ENCODE data around the gene MIA.

The MIA gene

DNA sequence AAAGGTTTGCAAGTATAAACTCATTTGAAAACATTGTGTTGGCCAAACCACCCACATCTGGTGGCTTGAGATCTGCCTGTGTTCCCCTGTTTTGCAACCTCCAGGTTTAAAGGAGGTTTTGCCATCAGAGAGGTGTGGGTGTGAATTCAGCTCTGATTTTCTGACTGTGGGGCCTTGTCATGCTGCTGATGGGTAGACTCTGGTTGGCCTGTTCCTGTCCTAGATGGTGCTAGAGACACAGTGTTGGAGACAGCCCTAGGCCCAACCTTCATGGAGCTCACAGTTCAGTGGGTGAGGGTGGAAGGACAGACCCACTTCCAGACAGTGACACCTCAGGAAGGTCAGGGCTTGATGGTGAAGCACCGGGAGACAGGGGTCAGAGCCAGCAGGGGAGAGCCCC lies 10.2 kb downstream of the MIA start:
- TF ChIP-seq ZNF384 (IDR thresholded peaks at IDR 0.05) = no peak
- no peak for TF ChIP-seq BHLHE40 (IDR thresholded peaks at IDR 0.05; ENCODE audit: borderline replicate concordance)
- TF ChIP-seq ARNT (IDR thresholded peaks at IDR 0.05) = no peak
- TF ChIP-seq FOXA1 (IDR thresholded peaks at IDR 0.05) = no peak
- TF ChIP-seq, protein P1, sequence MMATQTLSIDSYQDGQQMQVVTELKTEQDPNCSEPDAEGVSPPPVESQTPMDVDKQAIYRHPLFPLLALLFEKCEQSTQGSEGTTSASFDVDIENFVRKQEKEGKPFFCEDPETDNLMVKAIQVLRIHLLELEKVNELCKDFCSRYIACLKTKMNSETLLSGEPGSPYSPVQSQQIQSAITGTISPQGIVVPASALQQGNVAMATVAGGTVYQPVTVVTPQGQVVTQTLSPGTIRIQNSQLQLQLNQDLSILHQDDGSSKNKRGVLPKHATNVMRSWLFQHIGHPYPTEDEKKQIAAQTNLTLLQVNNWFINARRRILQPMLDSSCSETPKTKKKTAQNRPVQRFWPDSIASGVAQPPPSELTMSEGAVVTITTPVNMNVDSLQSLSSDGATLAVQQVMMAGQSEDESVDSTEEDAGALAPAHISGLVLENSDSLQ (IDR thresholded peaks at IDR 0.05) = no peak
- no peak for TF ChIP-seq ELF4 (IDR thresholded peaks at IDR 0.05)
- TF ChIP-seq FOXK2 (IDR thresholded peaks at IDR 0.05) = no peak
- TF ChIP-seq L3MBTL2 (conservative IDR thresholded peaks at IDR 0.05) = no peak
- TF ChIP-seq TARDBP (IDR thresholded peaks at IDR 0.05) = no peak
- TF ChIP-seq LEF1 (IDR thresholded peaks at IDR 0.05; ENCODE audit: borderline replicate concordance) = no peak
- no peak for TF ChIP-seq NFRKB (IDR thresholded peaks at IDR 0.05)
- no peak for TF ChIP-seq HDGF (IDR thresholded peaks at IDR 0.05; ENCODE audit: borderline replicate concordance)
- TF ChIP-seq SUZ12 (IDR thresholded peaks at IDR 0.05) = no peak
- no peak for TF ChIP-seq CTBP1 (IDR thresholded peaks at IDR 0.05; ENCODE audit: borderline replicate concordance)
- no peak for TF ChIP-seq SP1 (IDR thresholded peaks at IDR 0.05)
- TF ChIP-seq FOXM1 (IDR thresholded peaks at IDR 0.05; ENCODE audit: borderline replicate concordance) = no peak
- ChIA-PET POLR2A (no interaction called here), CTCF (no interaction called here)
- DNase-seq (ENCODE audit: extremely low spot score) = no peak

DNA sequence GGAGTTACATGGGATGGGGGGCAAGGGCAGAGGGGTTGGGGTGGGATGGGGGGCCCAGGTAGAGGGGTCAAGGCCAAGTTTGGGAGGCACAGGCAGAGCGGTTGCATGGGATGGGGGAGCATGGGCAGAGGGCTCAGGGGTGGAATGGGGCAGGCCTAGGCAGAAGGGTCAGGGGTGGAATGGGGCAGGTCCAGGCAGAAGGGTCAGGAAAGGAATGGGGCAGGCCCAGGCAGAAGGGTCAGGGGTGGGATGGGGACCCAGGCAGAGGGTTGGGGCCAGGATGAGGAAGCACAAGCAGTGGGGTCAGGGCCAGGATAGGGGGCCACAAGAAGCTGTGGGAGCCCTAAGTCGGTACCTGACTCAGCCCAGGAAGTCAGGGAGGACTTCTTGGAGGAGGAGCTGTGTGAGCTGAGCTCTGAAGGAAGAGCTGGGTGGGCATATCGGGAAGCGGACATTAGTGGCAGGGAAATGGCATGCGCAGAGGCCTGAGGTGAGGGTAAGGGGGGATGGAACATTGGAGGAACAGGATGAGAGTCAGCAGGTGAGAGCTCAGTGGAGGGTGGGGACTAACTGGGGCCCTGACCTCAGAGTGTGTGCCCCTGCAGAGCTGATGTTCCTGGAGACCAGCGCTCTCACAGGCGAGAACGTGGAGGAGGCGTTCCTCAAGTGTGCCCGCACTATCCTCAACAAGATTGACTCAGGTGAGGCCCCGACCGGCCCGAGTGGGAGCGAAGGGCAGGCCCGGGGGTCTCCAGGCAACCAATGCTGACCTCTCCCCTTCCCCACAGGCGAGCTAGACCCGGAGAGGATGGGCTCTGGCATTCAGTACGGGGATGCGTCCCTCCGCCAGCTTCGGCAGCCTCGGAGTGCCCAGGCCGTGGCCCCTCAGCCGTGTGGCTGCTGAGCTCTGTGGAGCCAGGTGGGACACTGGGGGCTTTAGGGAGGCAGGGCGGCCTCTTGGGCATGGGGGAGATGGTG lies 11.0 kb downstream of the MIA start:
- DNase-seq (ENCODE audit: extremely low spot score) = no peak
- ChIA-PET POLR2A (interaction anchor here (1.2 kb wide), 1 partner anchor 8 kb away, joined by 5 read pairs; the partner anchor contains the start of gene RAB4B), CTCF (no interaction called here)
- TF ChIP-seq SUZ12 (IDR thresholded peaks at IDR 0.05) (no peak), CTBP1 (IDR thresholded peaks at IDR 0.05; ENCODE audit: borderline replicate concordance) (no peak), HDGF (IDR thresholded peaks at IDR 0.05; ENCODE audit: borderline replicate concordance) (no peak), BHLHE40 (IDR thresholded peaks at IDR 0.05; ENCODE audit: borderline replicate concordance) (no peak), SP1 (IDR thresholded peaks at IDR 0.05) (no peak), L3MBTL2 (conservative IDR thresholded peaks at IDR 0.05) (no peak), ELF4 (IDR thresholded peaks at IDR 0.05) (no peak), TARDBP (IDR thresholded peaks at IDR 0.05) (no peak), ARNT (IDR thresholded peaks at IDR 0.05) (no peak), FOXA1 (IDR thresholded peaks at IDR 0.05) (no peak), LEF1 (IDR thresholded peaks at IDR 0.05; ENCODE audit: borderline replicate concordance) (no peak), FOXK2 (IDR thresholded peaks at IDR 0.05) (no peak), FOXM1 (IDR thresholded peaks at IDR 0.05; ENCODE audit: borderline replicate concordance) (no peak), NFRKB (IDR thresholded peaks at IDR 0.05) (no peak), ZNF384 (IDR thresholded peaks at IDR 0.05) (no peak)
- TF ChIP-seq, protein P1 (IDR thresholded peaks at IDR 0.05) = no peak

DNA sequence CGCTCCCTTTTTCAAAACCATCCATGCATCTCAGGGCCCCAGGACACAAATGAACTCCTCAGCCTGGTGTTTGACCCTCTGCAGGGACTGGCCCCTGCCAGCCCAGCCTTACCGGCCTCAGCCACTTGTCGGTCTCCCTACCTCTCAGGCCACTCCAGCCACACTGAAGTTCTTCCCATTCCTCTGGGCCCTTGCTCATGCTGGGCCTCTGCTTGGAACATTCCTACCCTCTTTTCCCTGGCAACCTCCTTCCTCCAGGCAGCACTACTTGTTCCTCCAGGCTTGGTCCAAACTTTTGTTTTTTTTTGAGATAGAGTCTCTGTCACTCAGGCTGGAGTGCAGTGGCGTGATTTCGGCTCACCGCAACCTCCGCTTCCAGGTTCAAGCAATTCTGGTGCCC lies 16.0 kb downstream of the MIA start:
- TF ChIP-seq ARNT (IDR thresholded peaks at IDR 0.05) = no peak
- TF ChIP-seq FOXM1 (IDR thresholded peaks at IDR 0.05; ENCODE audit: borderline replicate concordance) = no peak
- TF ChIP-seq TARDBP (IDR thresholded peaks at IDR 0.05) = no peak
- no peak for TF ChIP-seq NFRKB (IDR thresholded peaks at IDR 0.05)
- TF ChIP-seq HDGF (IDR thresholded peaks at IDR 0.05; ENCODE audit: borderline replicate concordance) = no peak
- no peak for TF ChIP-seq L3MBTL2 (conservative IDR thresholded peaks at IDR 0.05)
- no peak for TF ChIP-seq BHLHE40 (IDR thresholded peaks at IDR 0.05; ENCODE audit: borderline replicate concordance)
- TF ChIP-seq SUZ12 (IDR thresholded peaks at IDR 0.05) = no peak
- TF ChIP-seq, protein P1 (IDR thresholded peaks at IDR 0.05) = no peak
- no peak for TF ChIP-seq FOXA1 (IDR thresholded peaks at IDR 0.05)
- no peak for TF ChIP-seq FOXK2 (IDR thresholded peaks at IDR 0.05)
- no peak for TF ChIP-seq ELF4 (IDR thresholded peaks at IDR 0.05)
- no peak for TF ChIP-seq SP1 (IDR thresholded peaks at IDR 0.05)
- TF ChIP-seq CTBP1 (IDR thresholded peaks at IDR 0.05; ENCODE audit: borderline replicate concordance) = no peak
- TF ChIP-seq ZNF384 (IDR thresholded peaks at IDR 0.05) = no peak
- CTCF ChIA-PET = no interaction called here
- POLR2A ChIA-PET = interaction anchor here (1.7 kb wide), 1 partner anchor 13 kb away, joined by 5 read pairs; the partner anchor contains the start of gene RAB4B
- no peak for DNase-seq (ENCODE audit: extremely low spot score)

DNA sequence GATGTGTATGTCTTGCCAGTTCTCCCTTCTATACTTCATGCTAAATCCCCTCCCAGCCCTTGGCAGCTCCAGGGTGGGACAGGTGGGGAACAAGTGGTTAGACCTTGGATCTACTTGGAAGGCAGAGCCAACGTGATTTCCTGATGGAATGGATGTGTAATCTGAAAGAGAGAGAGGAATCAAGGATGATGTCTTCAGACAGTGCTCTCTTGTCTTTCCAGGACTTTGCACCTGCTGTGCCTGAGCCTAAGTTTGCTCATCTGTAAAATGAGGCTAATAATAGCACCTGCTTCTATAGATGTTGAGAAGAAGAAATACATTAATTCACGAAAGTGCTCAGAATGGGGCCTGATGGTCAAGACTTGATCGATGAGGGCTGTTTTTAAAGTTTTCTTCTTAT lies 16.7 kb downstream of the MIA start:
- CTCF ChIA-PET = no interaction called here
- TF ChIP-seq TARDBP (IDR thresholded peaks at IDR 0.05) (no peak), SP1 (IDR thresholded peaks at IDR 0.05) (no peak), ZNF384 (IDR thresholded peaks at IDR 0.05) (no peak), L3MBTL2 (conservative IDR thresholded peaks at IDR 0.05) (no peak), HDGF (IDR thresholded peaks at IDR 0.05; ENCODE audit: borderline replicate concordance) (no peak), LEF1 (IDR thresholded peaks at IDR 0.05; ENCODE audit: borderline replicate concordance) (no peak)
- DNase-seq (ENCODE audit: extremely low spot score) = no peak
- POLR2A ChIA-PET = interaction anchor here (1.7 kb wide), 1 partner anchor 14 kb away, joined by 5 read pairs; the partner anchor contains the start of gene RAB4B

DNA sequence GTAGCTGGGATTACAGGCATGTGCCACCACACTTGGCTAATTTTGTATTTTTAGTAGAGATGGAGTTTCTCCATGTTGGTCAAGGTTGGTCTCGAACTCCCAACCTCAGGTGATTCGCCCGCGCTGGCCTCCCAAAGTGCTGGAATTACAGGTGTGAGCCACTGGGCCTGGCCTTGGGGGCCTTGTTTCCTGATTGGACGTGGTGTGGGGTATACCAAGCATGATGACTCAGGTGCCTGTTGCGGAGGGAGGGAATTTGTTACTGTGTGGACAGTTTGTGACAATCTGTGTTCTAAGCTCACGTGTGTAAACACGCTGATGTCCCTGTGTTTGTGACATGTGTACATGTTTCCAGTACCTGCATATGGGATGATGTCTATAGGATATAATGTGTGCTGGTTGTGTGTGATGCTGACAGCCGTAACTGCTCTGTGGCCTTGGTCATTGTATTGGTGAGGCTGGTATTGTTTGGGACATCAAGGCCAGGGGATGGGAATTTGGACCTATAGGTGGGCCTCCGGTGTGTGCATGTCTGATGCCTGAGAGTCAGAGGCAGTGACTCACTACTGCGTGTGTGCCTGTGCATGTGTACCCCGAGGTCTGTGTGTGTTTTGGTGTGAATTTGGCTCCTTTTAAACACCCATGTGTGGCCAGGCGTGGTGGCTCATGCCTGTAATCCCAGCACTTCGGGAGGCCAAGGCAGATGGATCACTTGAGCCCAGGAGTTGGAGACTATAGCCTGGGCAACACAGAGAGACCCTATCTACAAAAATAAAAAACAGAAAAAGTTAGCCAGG lies 22.0 kb downstream of the MIA start:
- ChIA-PET POLR2A (interaction anchor here (1.0 to 5.2 kb wide), 6 partner anchors 10 to 152 kb away, joined by 3 to 32 read pairs (median 4); partner anchors contain the start of genes ACTMAP, RAB4B and SNRPA), CTCF (interaction anchor here (0.6 to 1.8 kb wide), 3 partner anchors 20 to 189 kb away, joined by 3 to 17 read pairs (median 3); partner anchors contain the start of gene RAB4B)
- TF ChIP-seq TARDBP (IDR thresholded peaks at IDR 0.05) (no peak), BHLHE40 (IDR thresholded peaks at IDR 0.05; ENCODE audit: borderline replicate concordance) (no peak), FOXM1 (IDR thresholded peaks at IDR 0.05; ENCODE audit: borderline replicate concordance) (no peak), SP1 (IDR thresholded peaks at IDR 0.05) (no peak), L3MBTL2 (conservative IDR thresholded peaks at IDR 0.05) (no peak), ARNT (IDR thresholded peaks at IDR 0.05) (no peak), CTBP1 (IDR thresholded peaks at IDR 0.05; ENCODE audit: borderline replicate concordance) (no peak), SUZ12 (IDR thresholded peaks at IDR 0.05) (no peak), ELF4 (IDR thresholded peaks at IDR 0.05) (no peak), FOXK2 (IDR thresholded peaks at IDR 0.05) (no peak), ZNF384 (IDR thresholded peaks at IDR 0.05) (no peak), LEF1 (IDR thresholded peaks at IDR 0.05; ENCODE audit: borderline replicate concordance) (no peak), NFRKB (IDR thresholded peaks at IDR 0.05) (no peak), HDGF (IDR thresholded peaks at IDR 0.05; ENCODE audit: borderline replicate concordance) (no peak), FOXA1 (IDR thresholded peaks at IDR 0.05) (no peak)
- TF ChIP-seq, protein P1 (IDR thresholded peaks at IDR 0.05) = no peak
- DNase-seq (ENCODE audit: extremely low spot score) = no peak
